Muscle of back (tissue), 11 donors: ENCODE measurements around the gene GLUD1. TPM values are rescaled to one million over a fixed set of nuclear protein-coding genes. Genes with fewer than 3 reads are reported as not detected.
"Not testable (repeated sequence)": the region's sequence is repeated elsewhere in the genome, so short reads cannot be mapped to it uniquely, and the experiment has no call there.

Experiments
- DNase-seq, 3 donors: peaks; one replicate each; pipeline versions ENCODE4 v3.0.0 to v3.0.0-alpha.2; 2013
- polyA plus RNA-seq, 10 donors: library from polyadenylated mRNA; unstranded; fragments of 120-200 nt; gene quantifications; one replicate each; pipeline ENCODE4 v1.2.1, GENCODE V29; 2013; ENCODE audit not compliant: insufficient read length in 10 of 10

GLUD1 gene
- polyA plus RNA-seq, 10 donors: 58.6 to 79.2 (median 65.8) TPM

- not testable (repeated sequence) for DNase-seq
Measured at GRCh38 chr10:87008303-87008702, 86.3 kb downstream of the GLUD1 start.

DNA sequence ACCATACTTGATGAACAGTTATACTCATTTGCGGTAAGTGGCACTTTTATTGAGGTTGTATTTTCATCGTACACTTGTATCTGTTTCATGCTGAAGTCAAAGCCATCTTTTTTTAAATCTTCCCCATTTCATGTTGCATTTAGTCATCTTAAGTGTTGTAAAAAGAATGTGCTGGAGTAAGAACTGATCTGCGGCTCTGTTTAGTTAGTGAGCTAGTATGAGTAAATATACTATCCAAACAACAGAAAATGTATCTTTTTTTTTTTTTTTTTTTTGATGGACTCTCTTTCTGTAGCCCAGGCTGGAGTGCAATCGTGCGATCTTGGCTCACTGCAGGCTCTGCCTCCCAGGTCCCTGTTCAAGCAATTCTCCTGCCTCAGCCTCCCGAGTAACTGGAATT lies 87.0 kb downstream of the GLUD1 start:
- DNase-seq: not testable (repeated sequence)

GRCh38 chr10:87007124-87007523 lies 87.5 kb downstream of the GLUD1 start:
- not testable (repeated sequence) for DNase-seq

GRCh38 chr10:87000491-87000890 lies 94.2 kb downstream of the GLUD1 start:
- DNase-seq: no peak

Other genes starting within 250 kb of the GLUD1 start
- gene MMRN2, start 137.2 kb downstream of the GLUD1 start, polyA plus RNA-seq: 10 to 100 TPM; 18.3 to 29.4 (median 20.3) TPM
- 1 to 10 TPM; 3.2 to 9.9 (median 4.6) TPM for gene SNCG, start 136.2 kb downstream of the GLUD1 start, polyA plus RNA-seq
- gene ADIRF, start 126.4 kb downstream of the GLUD1 start, polyA plus RNA-seq: 1 to 10 TPM; 2.3 to 6.0 (median 3.6) TPM
- gene FAM25A, start 74.5 kb downstream of the GLUD1 start, polyA plus RNA-seq: not detected
- 10 to 100 TPM; 18.4 to 28.2 (median 22.9) TPM for gene SHLD2, start 363 bp upstream of the GLUD1 start, polyA plus RNA-seq
- 1 to 10 TPM in 9 of 10 donors, under 1 TPM in 1; 0.98 to 3.0 (median 2.1) TPM for gene NUTM2A, start 130.6 kb upstream of the GLUD1 start, polyA plus RNA-seq